IMR-90 (cell line): ENCODE measurements around the gene CENPP. TPM values are rescaled to one million over a fixed set of nuclear protein-coding genes. Genes with fewer than 3 reads are reported as not detected.

ENCODE experiments used
- ATAC-seq: fragments of 200-7000 bp; cut with Tn5 transposase; 2 replicates; pipeline ENCODE4 v1.9.1; 2020; ENCODE audit warnings: low read depth, mild to moderate bottlenecking, moderate library complexity
- BruUV-seq: library from RNA; stranded (reverse); fragments of 400-500 nt; replicated peaks from 2 replicates; lab custom pipeline; 2021; lab: Mats Ljungman, UMichigan
- CTCF ChIA-PET: fragments of 300-600 bp; formaldehyde crosslinking; extraction: SDS; loops from one replicate; lab custom pipeline; 2021; ENCODE audit warnings: antibody characterized with exemption; lab: Yijun Ruan, JAX
- POLR2A ChIA-PET: fragments of 300-600 bp; sonication (Branson Sonifier 250); formaldehyde crosslinking; loops from one replicate; lab custom pipeline; 2022; ENCODE audit warnings: antibody characterized with exemption; ENCODE audit not compliant: unreplicated experiment; lab: Charles Lee
- DNase-seq: peaks from one replicate; pipeline ENCODE4 v3.0.0; 2013
- H2AFZ ChIP-seq: replicated peaks from 2 replicates; pipeline ENCODE3; 2013; ENCODE audit warnings: low read length, mild to moderate bottlenecking; ENCODE audit not compliant: poor library complexity
- H2AK5ac ChIP-seq: 2 replicates; pipeline ENCODE4 v1.6.1; 2013; ENCODE audit warnings: low read depth, low read length, inconsistent platforms
- H2AK9ac ChIP-seq: replicated peaks from 2 replicates; pipeline ENCODE3; 2013; ENCODE audit warnings: mild to moderate bottlenecking, low read depth, low read length, moderate library complexity; ENCODE audit not compliant: poor library complexity
- H2BK120ac ChIP-seq: 2 replicates; pipeline ENCODE4 v1.6.1; 2013; ENCODE audit warnings: low read depth, low read length, inconsistent platforms
- H2BK15ac ChIP-seq: 3 replicates; pipeline ENCODE4 v1.6.1; 2013; ENCODE audit warnings: low read depth, low read length, inconsistent platforms
- H2BK20ac ChIP-seq: 2 replicates; pipeline ENCODE4 v1.6.1; 2013; ENCODE audit warnings: low read depth, mild to moderate bottlenecking, inconsistent platforms, low read length, moderate library complexity
- H2BK5ac ChIP-seq: 2 replicates; pipeline ENCODE4 v1.6.1; 2013; ENCODE audit warnings: mild to moderate bottlenecking, low read depth, low read length, inconsistent platforms; ENCODE audit not compliant: poor library complexity, severe bottlenecking
- H3K14ac ChIP-seq: replicated peaks from 2 replicates; pipeline ENCODE4 v1.6.1; 2013; ENCODE audit warnings: low read depth, low read length, inconsistent platforms
- H3K18ac ChIP-seq: 2 replicates; pipeline ENCODE4 v1.6.1; 2013; ENCODE audit warnings: low read depth, low read length, control low read depth
- H3K23ac ChIP-seq: 2 replicates; pipeline ENCODE4 v1.6.1; 2013; ENCODE audit warnings: low read depth, low read length, inconsistent platforms
- H3K27ac ChIP-seq: 2 replicates; pipeline ENCODE4 v1.5.1; 2013; ENCODE audit warnings: mild to moderate bottlenecking, control low read depth, low read length; ENCODE audit not compliant: insufficient read depth
- H3K27me3 ChIP-seq: 2 replicates; pipeline ENCODE4 v1.6.1; 2013; ENCODE audit warnings: low read length; ENCODE audit not compliant: control insufficient read depth, insufficient read depth
- H3K36me3 ChIP-seq: 2 replicates; pipeline ENCODE4 v1.6.1; 2013; ENCODE audit warnings: low read length, mixed read lengths; ENCODE audit not compliant: control insufficient read depth, insufficient read depth
- H3K4ac ChIP-seq: 2 replicates; pipeline ENCODE4 v1.6.1; 2013; ENCODE audit warnings: low read depth, low read length, inconsistent platforms
- H3K4me1 ChIP-seq: 2 replicates; pipeline ENCODE4 v1.6.1; 2013; ENCODE audit warnings: low read length, mixed read lengths; ENCODE audit not compliant: control insufficient read depth, insufficient read depth
- H3K4me2 ChIP-seq: 2 replicates; pipeline ENCODE4 v1.6.1; 2013; ENCODE audit warnings: low read depth, mild to moderate bottlenecking, control low read depth, low read length, moderate library complexity
- H3K4me3 ChIP-seq: 2 replicates; pipeline ENCODE4 v1.5.1; 2013; ENCODE audit warnings: low read depth, mild to moderate bottlenecking, control low read depth, low read length, moderate library complexity; ENCODE audit not compliant: insufficient read depth
- H3K56ac ChIP-seq: 2 replicates; pipeline ENCODE4 v1.6.1; 2013; ENCODE audit warnings: low read length, inconsistent platforms; ENCODE audit not compliant: insufficient read depth; ENCODE audit errors: extremely low read depth
- H3K79me1 ChIP-seq, 2 experiments: 2 replicates each; pipeline ENCODE4 v1.6.1; 2013; ENCODE audit warnings: low read length in 2 of 2, inconsistent platforms in 1 of 2, low read depth in 1 of 2
- H3K9ac ChIP-seq: 2 replicates; pipeline ENCODE4 v1.6.1; 2013; ENCODE audit warnings: low read depth, low read length, control low read depth
- H3K9me1 ChIP-seq: 2 replicates; pipeline ENCODE4 v1.6.1; 2013; ENCODE audit warnings: low read length, inconsistent platforms; ENCODE audit not compliant: insufficient read depth
- H3K9me3 ChIP-seq: 2 replicates; pipeline ENCODE4 v1.6.1; 2013; ENCODE audit warnings: low read length; ENCODE audit not compliant: control insufficient read depth, insufficient read depth
- H4K20me1 ChIP-seq: 2 replicates; pipeline ENCODE4 v1.6.1; 2013; ENCODE audit warnings: low read length, inconsistent platforms; ENCODE audit not compliant: insufficient read depth
- H4K5ac ChIP-seq: 2 replicates; pipeline ENCODE4 v1.6.1; 2013; ENCODE audit warnings: mild to moderate bottlenecking, low read depth, low read length, control low read depth
- H4K8ac ChIP-seq, 2 experiments: 2 replicates each; pipeline ENCODE4 v1.6.1; 2013; ENCODE audit warnings: low read depth in 2 of 2, low read length in 2 of 2, control low read depth in 1 of 2, inconsistent platforms in 1 of 2
- H4K91ac ChIP-seq: 2 replicates; pipeline ENCODE4 v1.6.1; 2013; ENCODE audit warnings: low read depth, low read length, inconsistent platforms; ENCODE audit not compliant: insufficient read depth
- BHLHE40 ChIP-seq: fragments of 150-350 bp; IDR thresholded peaks from 2 replicates; pipeline ENCODE4 v1.6.1; 2016; ENCODE audit warnings: mild to moderate bottlenecking, low read depth, low read length
- CEBPB ChIP-seq: IDR thresholded peaks from 2 replicates; pipeline ENCODE4 v1.6.1; 2012; ENCODE audit warnings: low read depth, low read length, improper control_type of control experiment
- CHD1 ChIP-seq: IDR thresholded peaks from 2 replicates; pipeline ENCODE4 v1.6.1; 2012; ENCODE audit warnings: low read depth, low read length, improper control_type of control experiment
- CTCF ChIP-seq: conservative IDR thresholded peaks from 2 replicates; pipeline ENCODE4 v1.5.1; 2012; ENCODE audit warnings: mild to moderate bottlenecking, low read depth, low read length, improper control_type of control experiment
- ELK1 ChIP-seq: fragments of 150-350 bp; IDR thresholded peaks from 2 replicates; pipeline ENCODE4 v1.6.1; 2016; ENCODE audit warnings: low read depth, mild to moderate bottlenecking, low read length, moderate library complexity, borderline replicate concordance
- FOS ChIP-seq: fragments of 150-350 bp; IDR thresholded peaks from 2 replicates; pipeline ENCODE4 v1.6.1; 2016; ENCODE audit warnings: low read depth, low read length
- MAFK ChIP-seq: IDR thresholded peaks from 2 replicates; pipeline ENCODE4 v1.6.1; 2012; ENCODE audit warnings: low read depth, low read length, improper control_type of control experiment
- MAZ ChIP-seq: IDR thresholded peaks from 2 replicates; pipeline ENCODE4 v1.6.1; 2012; ENCODE audit warnings: low read depth, mild to moderate bottlenecking, low read length, improper control_type of control experiment, moderate library complexity, borderline replicate concordance
- MXI1 ChIP-seq: IDR thresholded peaks from 2 replicates; pipeline ENCODE4 v1.6.1; 2012; ENCODE audit warnings: low read depth, mild to moderate bottlenecking, low read length, moderate library complexity, borderline replicate concordance
- NFE2L2 ChIP-seq: fragments of 150-350 bp; IDR thresholded peaks from 2 replicates; pipeline ENCODE4 v1.6.1; 2016; ENCODE audit warnings: low read depth, mild to moderate bottlenecking, low read length
- POLR2A ChIP-seq: IDR thresholded peaks from 2 replicates; pipeline ENCODE4 v1.6.1; 2012; ENCODE audit warnings: mild to moderate bottlenecking, low read depth, low read length
- RAD21 ChIP-seq: IDR thresholded peaks from 2 replicates; pipeline ENCODE4 v1.6.1; 2012; ENCODE audit warnings: low read length, improper control_type of control experiment
- RCOR1 ChIP-seq: IDR thresholded peaks from 2 replicates; pipeline ENCODE4 v1.6.1; 2012; ENCODE audit warnings: mild to moderate bottlenecking, low read length, improper control_type of control experiment; ENCODE audit not compliant: insufficient replicate concordance
- RFX5 ChIP-seq: IDR thresholded peaks from 2 replicates; pipeline ENCODE4 v1.8.0; 2012; ENCODE audit warnings: low read depth, mild to moderate bottlenecking, low read length, moderate library complexity
- SMC3 ChIP-seq: fragments of 150-350 bp; IDR thresholded peaks from 2 replicates; pipeline ENCODE4 v1.6.1; 2016; ENCODE audit warnings: low read depth, mild to moderate bottlenecking, antibody characterized with exemption, low read length, moderate library complexity
- USF2 ChIP-seq: fragments of 150-350 bp; IDR thresholded peaks from 2 replicates; pipeline ENCODE4 v1.6.1; 2017; ENCODE audit warnings: mild to moderate bottlenecking, antibody characterized with exemption, low read length, low read depth
- dilution Hi-C: fragments of 300-500 bp; cut with HindIII; formaldehyde crosslinking; loops from one replicate; pipeline ENCODE4 v1.14.3; 2018; ENCODE audit warnings: low sequenced_read_pairs; ENCODE audit not compliant: unreplicated experiment
- in situ Hi-C: fragments of 300-500 bp; cut with MboI; formaldehyde crosslinking; loops from 3 replicates; pipeline ENCODE4 v1.14.3; 2019; ENCODE audit warnings: low sequenced_read_pairs, inconsistent platforms, mixed read lengths
- intact Hi-C: fragments of 100-400 bp; cut with micrococcal nuclease; formaldehyde crosslinking; loops from 2 replicates; pipeline ENCODE4 v1.10.0; 2022
- polyA plus RNA-seq, 3 experiments: library from polyadenylated mRNA; depleted of rRNA; stranded (reverse); fragments of >200 nt; gene quantifications; 2 replicates each; pipeline ENCODE4 v1.2.3, GENCODE V29; 2012; ENCODE audit warnings: low replicate concordance in 1 of 3
- total RNA-seq: library from RNA; depleted of rRNA; stranded (reverse); fragments of >200 nt; gene quantifications from 2 replicates; pipeline ENCODE4 v1.2.3, GENCODE V29; 2012

CENPP gene
- total and polyA plus RNA-seq, 2 of the 4 experiments (the other 2 are of a cell fraction), result 1.4 to 2.0 TPM

- H3K4me3 ChIP-seq, result no peak overlapping the region
- no peak overlapping the region for H4K91ac ChIP-seq
- H3K18ac ChIP-seq, result no peak overlapping the region; the same call in 1 of the 2 replicates
- no peak overlapping the region for H3K23ac ChIP-seq
- CTCF ChIA-PET, result interaction anchor here (0.6 kb wide), 1 partner anchor 143 kb away, joined by 3 read pairs; no protein-coding TSS in a partner anchor
- no peak for ATAC-seq
- no peaks in the 10 kb centered on the region for H3K27me3 ChIP-seq
- H4K5ac ChIP-seq, result no peak overlapping the region
- no peak overlapping the region for H3K56ac ChIP-seq
- no peak for DNase-seq
- H2BK120ac ChIP-seq, result no peak overlapping the region
- no peak for TF ChIP-seq BHLHE40
- no peak for TF ChIP-seq CHD1
- TF ChIP-seq USF2, result no peak
- no peak for TF ChIP-seq CTCF
- TF ChIP-seq CEBPB, result no peak
- no peak for TF ChIP-seq ELK1
- TF ChIP-seq FOS, result no peak
- no peak for TF ChIP-seq RFX5
- no peak for TF ChIP-seq MAFK
- no peak for TF ChIP-seq MAZ
- TF ChIP-seq NFE2L2, result no peak
- TF ChIP-seq MXI1, result no peak
- TF ChIP-seq SMC3, result no peak
- TF ChIP-seq RAD21, result no peak
- TF ChIP-seq POLR2A, result no peak
- no peak for TF ChIP-seq RCOR1
- H3K9ac ChIP-seq, result no peak overlapping the region
- H2BK20ac ChIP-seq, result no peak overlapping the region
- intact Hi-C loops (no loop called here), dilution Hi-C loops (no loop called here), in situ Hi-C loops (no loop called here)
- no peak overlapping the region for H4K8ac ChIP-seq
- no peak overlapping the region for H2AK9ac ChIP-seq
- no peak overlapping the region for H2AFZ ChIP-seq
- peaks cover 0 to 2% of the 10 kb centered on the region in 2 experiments; a peak in 1 of 4 replicates for H3K79me1 ChIP-seq
- peaks cover 7% of the 10 kb centered on the region for H3K9me1 ChIP-seq
- H3K36me3 ChIP-seq, result no peaks in the 10 kb centered on the region
- no peak overlapping the region for H2BK5ac ChIP-seq
- H2AK5ac ChIP-seq, result no peak overlapping the region
- H3K9me3 ChIP-seq, result no peaks in the 10 kb centered on the region
- POLR2A ChIA-PET, result no interaction called here
- H2BK15ac ChIP-seq, result no peak overlapping the region
- H4K20me1 ChIP-seq, result no peaks in the 10 kb centered on the region
- no TSS peak for BruUV-seq
- H3K4me2 ChIP-seq, result no peak overlapping the region
- H3K4me1 ChIP-seq, result peaks cover 18% of the 10 kb centered on the region
- no peak overlapping the region; the same call in 1 of the 2 replicates for H3K14ac ChIP-seq
- 0 out of 2 replicates have a peak overlapping the region, but pooled peaks have one; percentile 5 for H3K4ac ChIP-seq
- H3K27ac ChIP-seq, result no peak overlapping the region
Observed at GRCh38 chr9:92482805-92483204, 157.1 kb downstream of the CENPP start.
